Thyroid gland (tissue), 4 donors: ENCODE results near the gene PPIF.

Experiments
- CTCF ChIP-seq, 6 experiments: fragments of 200-600 bp in 3 of 6; fragments of 450-650 bp in 3 of 6; sonication (generic) in 3 of 6; IDR thresholded peaks; one replicate each; pipeline ENCODE4 v1.5.1; 2016 to 2019; ENCODE audit warnings: antibody characterized with exemption in 6 of 6, mild to moderate bottlenecking in 2 of 6, inconsistent platforms in 1 of 6, moderate library complexity in 1 of 6
- POLR2A ChIP-seq, 2 donors: fragments of 450-650 bp; IDR thresholded peaks; one replicate each; pipeline ENCODE4 v1.6.1; 2017; ENCODE audit warnings: antibody characterized with exemption in 2 of 2, mild to moderate bottlenecking in 2 of 2, moderate library complexity in 1 of 2

- TF ChIP-seq CTCF (IDR thresholded peaks at IDR 0.05) (no peak), POLR2A (IDR thresholded peaks at IDR 0.05) (no peak)
Measured at GRCh38 chr10:79348640-79348988, 1.3 kb downstream of the PPIF start.
